NCI-H446 (cell line): ENCODE results near the gene CBLB.
"Not testable (repeated sequence)": the region's sequence is repeated elsewhere in the genome, so short reads cannot be mapped to it uniquely, and the experiment has no call there.

ENCODE experiments used
- DNase-seq, 2 experiments: peaks; one replicate each; lab custom pipeline; 2025; lab: John Stamatoyannopoulos, UW

Gene CBLB

GRCh38 chr3:105816833-105817232, 52.0 kb downstream of the CBLB start:
- DNase-seq, result no peak

GRCh38 chr3:105815331-105815730, 53.5 kb downstream of the CBLB start:
- not testable (repeated sequence) for DNase-seq

GRCh38 chr3:105813710-105814109, 55.1 kb downstream of the CBLB start:
- no peak for DNase-seq

GRCh38 chr3:105812194-105812586, 56.6 kb downstream of the CBLB start:
- DNase-seq, result no peak

GRCh38 chr3:105811518-105812193, 57.2 kb downstream of the CBLB start:
- DNase-seq, result no peak

- no peak for DNase-seq
These were observed 59.5 kb downstream of the CBLB start for GRCh38 chr3:105809208-105809888.

GRCh38 chr3:105807701-105808100, 61.1 kb downstream of the CBLB start:
- no peak for DNase-seq

- no peak for DNase-seq
These were observed 61.7 kb downstream of the CBLB start for GRCh38 chr3:105807146-105807545.

- DNase-seq, result peak in 1 of 2 experiments; percentile 11
These were observed 62.5 kb downstream of the CBLB start for GRCh38 chr3:105806359-105806758.

GRCh38 chr3:105805404-105805803, 63.4 kb downstream of the CBLB start:
- no peak for DNase-seq

GRCh38 chr3:105802118-105802706, 66.6 kb downstream of the CBLB start:
- DNase-seq, result peak; percentile 10 to 67

GRCh38 chr3:105801397-105801796, 67.4 kb downstream of the CBLB start:
- DNase-seq, result no peak

GRCh38 chr3:105800320-105800719, 68.5 kb downstream of the CBLB start:
- DNase-seq, result no peak

- no peak for DNase-seq
These were observed 69.5 kb downstream of the CBLB start for GRCh38 chr3:105799286-105799685.

- no peak for DNase-seq
These were observed 70.4 kb downstream of the CBLB start for GRCh38 chr3:105798381-105798934.

- DNase-seq, result no peak
These were observed 75.8 kb downstream of the CBLB start for GRCh38 chr3:105793040-105793439.

GRCh38 chr3:105791919-105792786, 76.7 kb downstream of the CBLB start:
- DNase-seq, result no peak

- DNase-seq, result no peak
These were observed 77.7 kb downstream of the CBLB start for GRCh38 chr3:105791131-105791530.

GRCh38 chr3:105790534-105790933, 78.3 kb downstream of the CBLB start:
- DNase-seq, result no peak

- no peak for DNase-seq
These were observed 80.2 kb downstream of the CBLB start for GRCh38 chr3:105788593-105788992.

GRCh38 chr3:105787453-105787852, 81.4 kb downstream of the CBLB start:
- no peak for DNase-seq

GRCh38 chr3:105786990-105787389, 81.8 kb downstream of the CBLB start:
- no peak for DNase-seq
